ENCODE measurements around the gene ZNF829.

Gene ZNF829

GRCh38 chr19:36876993-36877938, 38.8 kb downstream of the ZNF829 start:
- no peak for DNase-seq (ENCODE audit: low read depth in 1 of 2, low spot score in 1 of 2)
- TF ChIP-seq JUND (IDR thresholded peaks at IDR 0.05; ENCODE audit: low read depth) = no peak
- in situ Hi-C loops (cut with HindIII; ENCODE audit: low pct_unique_long_range_greater_than_20kb, low sequenced_read_pairs) = no loop called here

DNA sequence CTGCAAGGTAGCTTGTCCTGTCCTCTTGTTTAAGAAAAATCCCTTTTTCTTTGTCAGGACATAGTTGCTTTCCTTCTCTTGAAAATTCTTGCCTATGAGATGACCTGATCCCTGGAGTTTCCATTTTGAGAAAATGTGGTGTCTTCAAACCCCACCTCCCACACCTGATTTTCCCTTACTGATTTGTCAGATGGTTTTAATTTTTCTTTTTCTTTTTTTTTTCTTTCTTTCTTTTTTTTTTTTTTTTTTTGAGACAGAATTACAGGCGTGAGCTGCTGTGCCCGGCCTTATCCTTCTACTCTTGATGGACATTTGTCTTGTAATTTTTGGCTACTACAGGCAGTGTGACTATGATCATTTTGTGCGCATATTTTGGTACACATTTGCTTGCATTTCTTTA, 64.2 kb downstream of the ZNF829 start:
- DNase-seq (ENCODE audit: low read depth in 1 of 2, low spot score in 1 of 2) = no peak
- in situ Hi-C loops (cut with HindIII; ENCODE audit: low pct_unique_long_range_greater_than_20kb, low sequenced_read_pairs) = no loop called here
- no peak for TF ChIP-seq JUND (IDR thresholded peaks at IDR 0.05; ENCODE audit: low read depth)

GRCh38 chr19:36850559-36851442, 65.3 kb downstream of the ZNF829 start, which contains the start of gene ZNF345:
Gene ZNF345 (plus strand): TSS chr19:36850876. CDS start chr19:36876831, 25,955 bp downstream.
- TF ChIP-seq JUND (IDR thresholded peaks at IDR 0.05; ENCODE audit: low read depth) = no peak
- in situ Hi-C loops (cut with HindIII; ENCODE audit: low pct_unique_long_range_greater_than_20kb, low sequenced_read_pairs) = no loop called here
- DNase-seq (ENCODE audit: low read depth in 1 of 2, low spot score in 1 of 2) = peak; percentile 42 to 93

DNA sequence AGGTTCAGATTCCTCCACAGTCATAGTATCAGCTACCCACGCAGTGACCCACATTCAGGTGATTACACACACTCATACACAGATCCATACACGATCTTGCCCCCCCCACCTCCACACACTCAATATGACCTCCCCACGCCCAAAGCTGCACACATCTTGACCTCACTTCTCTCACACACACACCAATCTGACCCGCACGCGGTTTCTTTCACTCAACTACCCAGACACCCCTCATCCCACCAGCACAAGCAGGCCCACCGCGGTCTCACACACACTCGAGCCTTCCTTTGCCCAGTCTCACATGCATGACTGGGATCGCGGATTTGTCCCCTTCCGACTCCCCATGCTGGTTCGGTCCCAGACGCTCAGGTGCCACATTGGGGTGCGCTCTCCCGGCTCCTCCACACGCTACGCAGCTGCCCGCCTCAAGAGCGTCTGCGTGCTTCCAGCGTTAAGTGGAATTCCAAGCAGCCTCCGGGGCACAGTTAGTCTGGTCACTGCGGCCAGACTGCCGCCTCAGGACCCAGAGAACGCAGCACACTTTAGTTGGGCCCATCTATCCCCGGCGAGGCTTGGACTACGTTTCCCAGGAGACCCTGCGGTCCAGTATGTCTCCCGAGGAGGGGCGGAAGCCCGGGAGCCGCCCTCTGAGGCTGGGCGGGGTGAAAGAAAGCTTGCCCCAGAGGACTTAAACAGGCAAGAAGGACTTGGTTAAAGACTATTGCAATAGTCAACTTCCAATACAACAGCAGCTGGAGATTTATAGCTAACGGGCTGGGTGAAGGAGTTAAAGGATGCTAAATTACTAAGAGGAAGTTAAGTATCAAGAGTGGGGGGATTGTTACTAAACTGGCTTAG, 66.2 kb downstream of the ZNF829 start:
- in situ Hi-C loops (cut with HindIII; ENCODE audit: low pct_unique_long_range_greater_than_20kb, low sequenced_read_pairs) = no loop called here
- TF ChIP-seq JUND (IDR thresholded peaks at IDR 0.05; ENCODE audit: low read depth) = no peak

GRCh38 chr19:36847968-36848367, 68.1 kb downstream of the ZNF829 start:
- no peak for TF ChIP-seq JUND (IDR thresholded peaks at IDR 0.05; ENCODE audit: low read depth)
- in situ Hi-C loops (cut with HindIII; ENCODE audit: low pct_unique_long_range_greater_than_20kb, low sequenced_read_pairs) = no loop called here
- no peak for DNase-seq (ENCODE audit: low read depth in 1 of 2, low spot score in 1 of 2)

More for the DNA sequence above, 66.2 kb downstream of the ZNF829 start:
- peak; percentile 55 to 88 for DNase-seq (ENCODE audit: low read depth in 1 of 2, low spot score in 1 of 2)

DNA sequence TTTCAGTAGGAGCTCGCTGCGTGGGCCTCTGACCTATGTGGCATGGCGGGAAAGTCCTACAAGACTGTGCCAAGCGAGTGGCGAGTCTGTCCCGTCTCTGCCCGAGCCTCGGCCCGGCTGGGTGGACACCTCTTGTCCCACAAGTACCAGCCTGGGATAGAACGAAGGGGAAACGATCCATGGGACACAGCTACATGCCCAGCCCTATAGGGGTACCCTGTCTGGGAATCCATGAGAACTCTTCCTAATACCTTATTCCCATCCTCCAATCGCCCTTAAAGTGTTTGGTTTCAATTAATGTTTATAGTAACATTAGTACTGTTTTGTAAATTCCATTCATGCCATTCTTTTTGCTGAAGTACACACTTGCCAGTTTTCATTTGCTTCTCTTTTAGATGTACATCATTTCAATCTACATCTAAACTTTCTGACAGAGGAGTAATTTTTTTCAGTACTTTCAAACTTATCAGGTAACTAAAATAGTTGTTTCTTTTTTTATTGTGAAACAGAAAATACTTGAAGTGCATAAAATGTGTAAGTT, 77.2 kb downstream of the ZNF829 start:
- in situ Hi-C loops (cut with HindIII; ENCODE audit: low pct_unique_long_range_greater_than_20kb, low sequenced_read_pairs) = no loop called here
- DNase-seq (ENCODE audit: low read depth in 1 of 2, low spot score in 1 of 2) = no peak
- TF ChIP-seq JUND (IDR thresholded peaks at IDR 0.05; ENCODE audit: low read depth) = no peak
